ENCODE measurements around the gene PACS1.

Gene PACS1

DNA sequence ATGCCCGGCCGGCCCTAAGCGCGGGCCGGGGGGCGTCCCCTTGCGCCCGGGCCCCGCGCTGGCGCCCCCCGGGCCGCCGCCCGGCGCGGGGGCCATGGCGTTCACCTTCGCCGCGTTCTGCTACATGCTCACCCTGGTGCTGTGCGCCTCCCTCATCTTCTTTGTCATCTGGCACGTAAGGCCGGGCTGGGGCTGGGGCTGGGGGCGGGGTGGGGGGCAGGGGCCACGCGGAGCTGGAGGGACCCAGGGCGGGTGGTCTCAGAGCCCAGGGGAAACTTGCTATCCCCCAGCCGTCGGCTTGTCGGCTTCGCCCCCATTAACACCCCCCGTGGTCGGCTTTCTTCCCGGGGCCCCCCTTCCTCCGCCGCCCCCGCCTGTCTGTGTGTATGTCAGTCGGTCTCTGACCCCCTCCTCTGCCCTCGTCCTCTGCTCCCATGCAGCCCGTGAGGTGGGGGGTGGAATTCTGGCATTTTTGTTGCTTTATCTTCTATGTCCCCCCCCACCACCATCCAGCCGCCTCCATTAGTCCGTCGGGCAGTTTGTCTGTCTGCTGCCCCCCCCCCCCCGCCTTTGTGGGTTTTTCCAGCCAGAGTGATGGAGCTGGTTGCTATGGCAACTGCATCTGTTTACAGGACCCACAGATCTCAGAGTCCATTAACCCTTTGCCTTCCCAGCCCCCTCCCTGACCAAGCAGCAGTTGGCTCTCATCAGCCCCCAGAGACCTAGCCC is 208.5 kb downstream of the PACS1 start:
- Histone ChIP-seq H3K27ac (ENCODE audit: low read depth, low read length) (no peak overlapping the region), H3K9ac (ENCODE audit: low read length) (no peak overlapping the region), H3K4me3 (ENCODE audit: low read length) (no peak overlapping the region), H3K36me3 (ENCODE audit: control insufficient read depth, insufficient read depth, low read length) (peaks cover 18% of the 10 kb centered on the region), H3K4me1 (ENCODE audit: control insufficient read depth, insufficient read depth, low read length) (peaks cover 2% of the 10 kb centered on the region), H3K27me3 (ENCODE audit: control insufficient read depth, insufficient read depth, low read length) (no peaks in the 10 kb centered on the region)

DNA sequence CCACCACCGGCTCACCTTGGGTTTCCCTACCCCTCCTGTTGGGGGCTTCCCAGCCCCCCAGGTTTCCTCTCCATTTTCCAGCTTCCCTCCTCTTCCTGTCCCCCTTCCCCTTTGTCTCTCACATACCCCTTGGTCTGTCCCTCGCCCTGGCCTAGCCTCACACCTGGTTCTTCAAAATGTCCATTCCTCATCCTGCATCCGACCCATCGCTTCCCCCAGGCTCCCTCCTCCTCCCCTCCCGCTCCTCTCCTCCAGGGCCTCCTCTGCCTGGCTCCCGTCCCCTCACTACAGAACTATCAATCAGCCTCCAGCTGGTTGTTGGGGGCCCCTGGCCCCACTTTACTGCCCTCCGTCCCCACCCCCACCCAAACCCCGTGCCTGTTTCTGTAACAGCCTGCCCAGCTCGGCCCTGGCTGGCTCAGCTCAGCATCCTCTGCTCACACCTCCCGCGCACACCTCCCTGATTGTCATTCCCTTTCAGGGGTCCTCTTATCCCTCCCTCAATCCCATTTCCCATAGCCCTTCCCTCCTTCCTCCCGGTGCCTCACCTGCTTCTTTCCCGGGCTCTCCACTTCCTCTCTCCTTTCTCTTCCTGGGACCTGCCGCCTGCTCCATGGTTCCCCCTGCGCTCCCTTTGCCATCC is 209.1 kb downstream of the PACS1 start:
- Histone ChIP-seq H3K36me3 (ENCODE audit: control insufficient read depth, insufficient read depth, low read length) (peaks cover 11% of the 10 kb centered on the region), H3K4me1 (ENCODE audit: control insufficient read depth, insufficient read depth, low read length) (peaks cover 2% of the 10 kb centered on the region), H3K9ac (ENCODE audit: low read length) (no peak overlapping the region), H3K4me3 (ENCODE audit: low read length) (no peak overlapping the region), H3K27ac (ENCODE audit: low read depth, low read length) (no peak overlapping the region), H3K27me3 (ENCODE audit: control insufficient read depth, insufficient read depth, low read length) (no peaks in the 10 kb centered on the region)

DNA sequence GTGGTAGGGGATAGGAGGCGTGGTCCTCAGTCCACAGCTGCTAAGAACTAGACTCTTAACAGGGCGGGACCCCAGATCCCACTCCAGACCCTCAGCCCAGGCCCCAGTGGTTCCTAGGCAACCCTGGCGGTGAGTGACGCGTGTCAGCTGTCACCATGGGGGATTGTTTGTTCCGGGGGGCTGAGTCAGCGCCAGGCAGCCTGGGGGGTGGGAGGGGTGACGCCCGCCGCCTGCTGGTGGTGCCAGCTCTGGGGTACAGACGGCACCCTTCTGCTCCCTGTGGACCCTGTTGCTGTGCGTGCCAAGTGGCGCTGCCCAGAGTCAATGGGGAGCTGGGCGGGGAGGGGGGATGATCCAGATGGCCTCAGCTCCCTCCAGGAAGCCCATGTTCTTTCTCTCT is 210.4 kb downstream of the PACS1 start:
- H3K4me3 ChIP-seq (ENCODE audit: low read length), result no peak overlapping the region
- peaks cover under 1% of the 10 kb centered on the region for H3K36me3 ChIP-seq (ENCODE audit: control insufficient read depth, insufficient read depth, low read length)
- H3K4me1 ChIP-seq (ENCODE audit: control insufficient read depth, insufficient read depth, low read length), result peaks cover 2% of the 10 kb centered on the region
- no peak overlapping the region for H3K9ac ChIP-seq (ENCODE audit: low read length)
- H3K27ac ChIP-seq (ENCODE audit: low read depth, low read length), result no peak overlapping the region
- no peaks in the 10 kb centered on the region for H3K27me3 ChIP-seq (ENCODE audit: control insufficient read depth, insufficient read depth, low read length)

DNA sequence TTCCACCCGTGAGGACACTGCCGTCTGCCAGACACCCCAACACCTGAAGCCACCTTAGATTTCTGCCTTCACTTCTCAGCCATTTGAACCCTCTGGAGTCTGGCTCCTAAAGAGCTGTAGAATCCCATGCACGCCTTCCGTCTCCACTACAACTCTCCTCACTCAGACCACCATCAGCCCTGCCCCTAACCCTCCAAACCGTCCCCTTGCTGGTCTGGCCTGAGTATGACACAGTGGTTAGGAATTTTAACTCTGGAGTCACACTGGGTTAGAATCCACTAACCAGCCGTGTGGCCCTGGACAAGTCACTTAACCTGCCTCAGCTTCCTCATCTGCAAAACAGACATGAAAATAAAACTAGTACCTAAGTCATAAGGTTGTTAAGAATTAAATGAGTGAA is 210.9 kb downstream of the PACS1 start:
- Histone ChIP-seq H3K27me3 (ENCODE audit: control insufficient read depth, insufficient read depth, low read length) (no peaks in the 10 kb centered on the region), H3K36me3 (ENCODE audit: control insufficient read depth, insufficient read depth, low read length) (no peaks in the 10 kb centered on the region), H3K9ac (ENCODE audit: low read length) (no peak overlapping the region), H3K4me1 (ENCODE audit: control insufficient read depth, insufficient read depth, low read length) (peaks cover 2% of the 10 kb centered on the region), H3K27ac (ENCODE audit: low read depth, low read length) (no peak overlapping the region), H3K4me3 (ENCODE audit: low read length) (no peak overlapping the region)

DNA sequence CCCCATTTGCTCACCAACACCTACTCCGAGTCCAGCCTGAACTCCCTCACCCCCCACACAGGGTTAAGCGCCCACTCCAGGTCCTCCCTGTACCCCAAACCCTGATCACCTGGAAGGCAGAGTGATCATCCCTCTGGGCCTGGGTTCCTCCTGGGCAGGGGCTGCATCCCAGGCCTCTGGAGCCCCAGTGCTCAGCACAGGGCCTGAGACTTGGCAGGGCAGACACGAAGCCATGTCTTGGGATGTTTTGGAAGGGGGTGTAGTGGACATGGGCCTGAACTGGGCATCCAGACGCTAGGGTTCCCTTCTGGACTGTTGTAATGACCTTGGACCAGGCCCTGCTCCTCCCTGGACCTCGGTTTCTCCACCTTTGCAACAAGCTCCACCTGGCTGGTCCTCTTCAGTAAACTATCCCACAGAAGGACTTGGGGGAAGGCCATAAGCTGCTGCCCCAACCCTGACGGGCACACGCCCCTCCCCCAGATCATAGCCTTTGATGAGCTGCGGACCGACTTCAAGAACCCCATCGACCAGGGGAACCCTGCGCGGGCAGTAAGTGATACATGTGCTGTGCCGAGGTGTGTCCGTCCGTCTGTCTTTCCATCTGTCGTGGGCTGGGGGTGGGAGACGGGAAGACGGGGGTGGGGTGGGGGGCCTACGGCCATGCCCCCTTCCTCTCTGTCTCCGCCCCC is 211.8 kb downstream of the PACS1 start:
- Histone ChIP-seq H3K9ac (ENCODE audit: low read length) (no peak overlapping the region), H3K36me3 (ENCODE audit: control insufficient read depth, insufficient read depth, low read length) (no peaks in the 10 kb centered on the region), H3K4me1 (ENCODE audit: control insufficient read depth, insufficient read depth, low read length) (peaks cover 2% of the 10 kb centered on the region), H3K4me3 (ENCODE audit: low read length) (no peak overlapping the region), H3K27me3 (ENCODE audit: control insufficient read depth, insufficient read depth, low read length) (no peaks in the 10 kb centered on the region), H3K27ac (ENCODE audit: low read depth, low read length) (no peak overlapping the region)

DNA sequence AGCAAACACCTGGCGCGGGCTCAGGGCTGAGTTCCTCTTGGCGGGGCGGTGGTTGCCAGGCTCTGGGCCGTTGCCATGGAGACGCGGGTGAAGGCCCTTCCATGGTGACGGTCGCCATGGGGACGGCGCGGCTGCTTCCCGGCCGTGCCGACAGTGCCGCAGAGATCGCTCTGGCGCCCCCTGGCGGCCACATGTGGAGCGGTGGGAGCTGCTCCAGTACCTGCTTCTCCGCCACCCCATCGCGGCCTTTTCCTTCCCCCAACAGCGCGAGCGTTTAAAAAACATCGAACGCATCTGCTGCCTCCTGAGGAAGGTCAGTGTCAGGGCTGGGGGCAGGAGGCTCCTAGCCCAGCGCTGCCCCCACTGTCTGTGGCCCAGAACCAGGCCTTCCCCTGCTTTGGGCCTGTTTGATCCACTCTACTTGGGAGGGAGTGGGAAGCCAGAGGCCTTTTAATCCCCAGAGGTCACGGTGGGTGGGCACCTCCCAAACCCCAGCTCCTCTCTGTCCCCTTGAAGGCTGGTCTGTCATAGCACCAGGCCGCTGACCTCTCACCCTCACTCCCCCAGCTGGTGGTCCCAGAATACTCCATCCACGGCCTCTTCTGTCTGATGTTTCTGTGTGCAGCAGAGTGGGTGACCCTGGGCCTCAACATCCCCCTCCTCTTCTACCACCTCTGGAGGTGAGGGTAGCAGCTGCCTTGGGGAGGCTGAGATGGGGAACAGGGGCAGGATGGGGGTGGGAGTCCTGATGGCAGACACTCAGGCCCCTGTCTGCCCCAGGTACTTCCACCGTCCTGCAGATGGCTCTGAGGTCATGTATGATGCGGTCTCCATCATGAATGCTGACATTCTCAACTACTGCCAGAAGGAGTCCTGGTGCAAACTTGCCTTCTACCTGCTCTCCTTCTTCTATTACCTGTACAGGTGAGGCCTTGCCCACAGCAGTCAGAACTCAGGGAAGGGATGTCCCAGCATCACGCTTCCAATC is 212.7 kb downstream of the PACS1 start:
- Histone ChIP-seq H3K9ac (ENCODE audit: low read length) (no peak overlapping the region), H3K4me1 (ENCODE audit: control insufficient read depth, insufficient read depth, low read length) (peaks cover 2% of the 10 kb centered on the region), H3K36me3 (ENCODE audit: control insufficient read depth, insufficient read depth, low read length) (no peaks in the 10 kb centered on the region), H3K4me3 (ENCODE audit: low read length) (no peak overlapping the region), H3K27ac (ENCODE audit: low read depth, low read length) (no peak overlapping the region), H3K27me3 (ENCODE audit: control insufficient read depth, insufficient read depth, low read length) (no peaks in the 10 kb centered on the region)

DNA sequence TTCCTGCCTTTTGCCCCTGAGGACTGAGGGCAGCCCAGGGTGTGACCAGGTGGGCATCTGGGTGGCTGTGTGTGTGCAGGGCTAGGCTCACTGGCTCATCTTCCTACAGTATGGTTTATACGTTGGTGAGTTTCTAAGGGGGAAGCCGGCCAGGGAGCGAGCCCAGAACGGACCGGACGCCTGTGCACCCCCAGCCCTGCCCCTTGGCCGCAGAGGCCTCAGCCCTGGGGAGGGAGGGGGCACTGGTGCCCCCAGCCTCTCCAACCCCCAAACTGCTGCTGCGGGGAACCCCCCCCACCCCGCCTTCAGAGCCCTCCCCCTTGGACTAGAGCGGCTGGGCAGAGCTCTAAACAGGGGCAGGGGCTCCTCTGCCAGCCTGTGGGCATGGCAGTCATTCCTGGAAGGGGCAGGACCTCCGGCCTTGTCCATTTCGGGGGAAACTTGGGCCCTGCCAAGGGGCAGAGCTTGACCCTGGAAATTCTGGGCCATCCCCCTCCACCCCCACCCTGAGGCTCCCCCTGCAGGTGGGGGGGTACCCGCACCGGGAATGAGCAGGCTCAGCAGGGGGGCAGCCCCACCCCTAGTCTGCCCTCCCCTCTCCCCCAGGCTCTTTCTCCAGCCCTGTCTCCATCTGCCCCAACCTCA is 213.5 kb downstream of the PACS1 start:
- H3K36me3 ChIP-seq (ENCODE audit: control insufficient read depth, insufficient read depth, low read length), result no peaks in the 10 kb centered on the region
- no peak overlapping the region for H3K27ac ChIP-seq (ENCODE audit: low read depth, low read length)
- H3K27me3 ChIP-seq (ENCODE audit: control insufficient read depth, insufficient read depth, low read length), result no peaks in the 10 kb centered on the region
- H3K4me3 ChIP-seq (ENCODE audit: low read length), result no peak overlapping the region
- peaks cover 2% of the 10 kb centered on the region for H3K4me1 ChIP-seq (ENCODE audit: control insufficient read depth, insufficient read depth, low read length)
- no peak overlapping the region for H3K9ac ChIP-seq (ENCODE audit: low read length)

DNA sequence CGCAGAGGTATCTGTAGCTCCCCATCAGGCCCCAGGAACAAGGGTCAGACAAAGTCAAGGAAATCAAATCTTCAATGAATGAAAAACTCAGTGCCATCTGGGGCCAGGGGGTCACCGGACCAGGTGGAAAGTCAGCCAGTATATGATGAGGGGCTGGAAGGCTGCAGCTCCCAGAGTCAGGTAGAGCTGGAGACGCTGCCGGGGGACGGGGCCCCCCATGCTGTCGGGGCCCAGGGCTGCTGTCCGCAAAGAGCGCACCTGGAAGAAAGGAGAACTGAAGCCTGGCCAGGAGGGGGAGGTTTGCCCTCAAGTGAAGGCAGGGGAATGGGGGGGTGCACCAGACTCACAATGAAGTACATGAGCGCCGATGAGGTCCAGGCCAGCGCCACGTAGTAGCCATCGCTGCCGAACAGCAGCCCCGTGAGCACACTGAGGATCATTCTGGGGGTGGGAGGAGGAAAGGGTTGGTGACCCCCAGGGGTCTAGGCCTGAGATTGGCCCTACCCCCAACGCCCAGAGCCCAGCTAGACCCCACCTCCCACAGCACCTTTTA is 214.5 kb downstream of the PACS1 start:
- H3K4me1 ChIP-seq (ENCODE audit: control insufficient read depth, insufficient read depth, low read length), result peaks cover 2% of the 10 kb centered on the region
- no peak overlapping the region for H3K9ac ChIP-seq (ENCODE audit: low read length)
- H3K27me3 ChIP-seq (ENCODE audit: control insufficient read depth, insufficient read depth, low read length), result no peaks in the 10 kb centered on the region
- no peak overlapping the region for H3K4me3 ChIP-seq (ENCODE audit: low read length)
- no peaks in the 10 kb centered on the region for H3K36me3 ChIP-seq (ENCODE audit: control insufficient read depth, insufficient read depth, low read length)
- H3K27ac ChIP-seq (ENCODE audit: low read depth, low read length), result no peak overlapping the region

DNA sequence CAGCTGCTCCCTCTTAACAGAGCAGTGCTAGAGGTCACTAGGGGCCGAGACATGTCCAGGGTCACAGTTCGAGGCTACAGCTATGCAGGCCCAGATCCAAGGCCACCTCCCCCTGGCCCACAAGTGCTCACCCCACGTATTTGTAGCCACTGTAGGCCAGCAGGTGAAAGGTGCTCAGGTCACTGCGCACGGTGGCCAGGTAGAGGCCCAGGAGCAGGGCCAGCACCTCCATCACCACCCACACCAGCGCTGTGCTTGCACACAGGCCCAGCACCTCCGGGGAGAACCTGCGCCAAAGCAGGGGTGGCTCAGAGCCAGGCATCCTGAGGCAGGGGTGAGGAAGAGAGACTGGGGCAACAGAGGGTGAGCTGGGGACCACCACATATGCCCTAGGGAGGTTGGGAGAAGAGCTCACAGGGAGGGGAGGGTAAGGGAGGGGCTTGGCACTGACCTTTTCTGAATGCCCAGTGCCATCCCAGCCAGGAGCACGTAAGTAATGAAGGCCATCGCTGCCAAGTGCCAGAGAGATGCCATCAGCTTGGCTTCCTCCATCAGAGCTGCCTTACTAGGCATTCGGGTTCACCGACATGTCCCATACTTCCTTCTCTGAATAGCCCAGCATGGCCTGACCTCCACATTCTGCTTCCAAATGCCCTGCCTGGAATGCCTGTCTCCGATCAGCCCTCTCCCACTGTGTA is 215.3 kb downstream of the PACS1 start:
- Histone ChIP-seq H3K4me1 (ENCODE audit: control insufficient read depth, insufficient read depth, low read length) (peaks cover 2% of the 10 kb centered on the region), H3K27ac (ENCODE audit: low read depth, low read length) (no peak overlapping the region), H3K9ac (ENCODE audit: low read length) (no peak overlapping the region), H3K4me3 (ENCODE audit: low read length) (no peak overlapping the region), H3K27me3 (ENCODE audit: control insufficient read depth, insufficient read depth, low read length) (no peaks in the 10 kb centered on the region), H3K36me3 (ENCODE audit: control insufficient read depth, insufficient read depth, low read length) (no peaks in the 10 kb centered on the region)

DNA sequence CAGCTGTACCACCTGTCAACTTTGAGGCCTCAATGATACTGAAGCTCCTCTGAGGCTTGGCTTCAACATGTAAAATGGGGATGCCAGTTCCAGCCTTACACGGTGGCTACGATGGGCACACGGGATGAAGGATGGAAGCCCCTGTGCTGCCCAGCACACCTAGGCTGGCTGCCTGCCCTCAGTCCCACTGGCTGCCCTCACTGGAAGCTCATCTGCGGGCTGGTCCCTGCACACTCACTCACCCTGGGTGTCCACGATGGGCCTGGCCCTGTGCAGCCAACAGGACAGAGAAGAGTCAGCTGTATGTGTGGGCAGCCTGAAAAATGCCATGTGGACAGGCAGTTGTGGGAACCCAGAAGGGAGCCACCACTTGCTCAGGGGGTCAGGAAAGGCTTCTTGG is 216.6 kb downstream of the PACS1 start:
- no peaks in the 10 kb centered on the region for H3K36me3 ChIP-seq (ENCODE audit: control insufficient read depth, insufficient read depth, low read length)
- H3K27ac ChIP-seq (ENCODE audit: low read depth, low read length), result no peak overlapping the region
- H3K4me3 ChIP-seq (ENCODE audit: low read length), result no peak overlapping the region
- H3K9ac ChIP-seq (ENCODE audit: low read length), result no peak overlapping the region
- peaks cover 4% of the 10 kb centered on the region for H3K27me3 ChIP-seq (ENCODE audit: control insufficient read depth, insufficient read depth, low read length)
- H3K4me1 ChIP-seq (ENCODE audit: control insufficient read depth, insufficient read depth, low read length), result peaks cover 2% of the 10 kb centered on the region

DNA sequence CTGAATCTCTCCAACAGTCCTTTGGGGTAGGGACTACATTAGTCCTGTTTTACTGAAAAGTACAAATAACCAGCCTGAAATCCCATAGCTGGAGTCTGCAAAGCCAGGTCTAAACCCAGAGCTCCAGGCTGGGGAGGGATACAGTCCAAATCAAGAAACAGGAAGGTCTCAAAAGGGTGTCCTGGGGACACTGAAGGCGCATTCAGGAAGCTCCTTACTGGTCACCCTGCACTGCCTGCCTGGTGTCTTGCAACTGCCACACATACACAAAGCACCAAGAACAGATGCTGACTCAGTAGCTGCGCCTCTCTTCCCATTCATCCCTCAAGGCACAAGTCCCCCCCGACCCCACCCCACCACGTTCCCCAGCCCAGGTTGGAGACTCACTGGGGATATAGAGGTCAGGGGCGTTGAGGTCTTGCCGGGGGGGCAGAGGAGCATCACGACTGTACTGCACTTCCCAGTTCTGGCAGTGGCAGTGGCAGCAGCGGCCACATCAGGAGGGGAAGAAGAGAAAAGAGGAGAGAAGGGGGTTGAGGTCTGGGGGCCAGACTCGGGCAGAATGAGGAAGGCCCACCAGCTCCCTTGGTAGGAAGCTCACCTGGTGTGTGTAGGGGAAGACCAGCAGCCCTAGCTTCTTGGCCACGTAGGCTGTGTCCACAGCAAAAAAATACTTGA is 217.3 kb downstream of the PACS1 start:
- H3K27me3 ChIP-seq (ENCODE audit: control insufficient read depth, insufficient read depth, low read length), result peaks cover 5% of the 10 kb centered on the region
- no peak overlapping the region for H3K9ac ChIP-seq (ENCODE audit: low read length)
- peaks cover 2% of the 10 kb centered on the region for H3K4me1 ChIP-seq (ENCODE audit: control insufficient read depth, insufficient read depth, low read length)
- no peaks in the 10 kb centered on the region for H3K36me3 ChIP-seq (ENCODE audit: control insufficient read depth, insufficient read depth, low read length)
- no peak overlapping the region for H3K4me3 ChIP-seq (ENCODE audit: low read length)
- no peak overlapping the region for H3K27ac ChIP-seq (ENCODE audit: low read depth, low read length)
